NCI-H526 (cell line): ENCODE measurements around the gene HIKESHI.
"Not testable (repeated sequence)": the region's sequence is repeated elsewhere in the genome, so short reads cannot be mapped to it uniquely, and the experiment has no call there.

Experiments
- DNase-seq, 2 experiments: peaks; one replicate each; lab custom pipeline; 2025; lab: John Stamatoyannopoulos, UW

HIKESHI gene

GRCh38 chr11:86292912-86293616 is 9.0 kb upstream of the HIKESHI start:
- no peak for DNase-seq

- no peak for DNase-seq
These were observed 8.0 kb upstream of the HIKESHI start for GRCh38 chr11:86294026-86294425.

GRCh38 chr11:86301742-86302091 is 323 bp upstream of the HIKESHI start:
- DNase-seq, result no peak

- DNase-seq, result no peak
These were observed 1.2 kb downstream of the HIKESHI start for GRCh38 chr11:86303257-86303656.

GRCh38 chr11:86308710-86309109 is 6.7 kb downstream of the HIKESHI start:
- DNase-seq, result not testable (repeated sequence)

GRCh38 chr11:86313793-86314192 is 11.8 kb downstream of the HIKESHI start:
- DNase-seq, result no peak

- no peak for DNase-seq
These were observed 12.6 kb downstream of the HIKESHI start for GRCh38 chr11:86314636-86315035.

GRCh38 chr11:86335131-86335767 is 33.2 kb downstream of the HIKESHI start:
- DNase-seq, result no peak

GRCh38 chr11:86337227-86337626 is 35.2 kb downstream of the HIKESHI start:
- no peak for DNase-seq

GRCh38 chr11:86341382-86341781 is 39.3 kb downstream of the HIKESHI start:
- no peak for DNase-seq

- no peak for DNase-seq
These were observed 44.5 kb downstream of the HIKESHI start for GRCh38 chr11:86346513-86346912.

- no peak for DNase-seq
These were observed 53.2 kb downstream of the HIKESHI start for GRCh38 chr11:86355256-86355655.

GRCh38 chr11:86357412-86357811 is 55.4 kb downstream of the HIKESHI start:
- DNase-seq, result not testable (repeated sequence)

- DNase-seq, result no peak
These were observed 56.7 kb downstream of the HIKESHI start for GRCh38 chr11:86358720-86359119.

- peak in 1 of 2 experiments; percentile 37 for DNase-seq
These were observed 58.8 kb downstream of the HIKESHI start for GRCh38 chr11:86360775-86361395.

GRCh38 chr11:86363424-86363823 is 61.4 kb downstream of the HIKESHI start:
- DNase-seq, result no peak

- DNase-seq, result no peak
These were observed 63.5 kb downstream of the HIKESHI start for GRCh38 chr11:86365546-86365945.

- no peak for DNase-seq
These were observed 67.6 kb downstream of the HIKESHI start for GRCh38 chr11:86369668-86370067.

- no peak for DNase-seq
These were observed 68.1 kb downstream of the HIKESHI start for GRCh38 chr11:86370171-86370570.

GRCh38 chr11:86370922-86371594 is 69.0 kb downstream of the HIKESHI start:
- no peak for DNase-seq

- no peak for DNase-seq
These were observed 70.0 kb downstream of the HIKESHI start for GRCh38 chr11:86372041-86372440.

GRCh38 chr11:86372586-86372985 is 70.5 kb downstream of the HIKESHI start:
- DNase-seq, result no peak

GRCh38 chr11:86374069-86374468 is 72.0 kb downstream of the HIKESHI start:
- no peak for DNase-seq
